Endometrium (tissue), 2 donors: Measurements from ENCODE around the gene CUBN.

Experiments
- FAIRE-seq: peaks from 2 replicates; lab custom pipeline; 2012; peaks lifted over from hg19 to GRCh38; lab: Jason Lieb, UNC
- donor health status: control.
- donor health status: control.

Gene CUBN

GRCh38 chr10:16987976-16988610, 141.5 kb downstream of the CUBN start:
- no peak for FAIRE-seq

DNA sequence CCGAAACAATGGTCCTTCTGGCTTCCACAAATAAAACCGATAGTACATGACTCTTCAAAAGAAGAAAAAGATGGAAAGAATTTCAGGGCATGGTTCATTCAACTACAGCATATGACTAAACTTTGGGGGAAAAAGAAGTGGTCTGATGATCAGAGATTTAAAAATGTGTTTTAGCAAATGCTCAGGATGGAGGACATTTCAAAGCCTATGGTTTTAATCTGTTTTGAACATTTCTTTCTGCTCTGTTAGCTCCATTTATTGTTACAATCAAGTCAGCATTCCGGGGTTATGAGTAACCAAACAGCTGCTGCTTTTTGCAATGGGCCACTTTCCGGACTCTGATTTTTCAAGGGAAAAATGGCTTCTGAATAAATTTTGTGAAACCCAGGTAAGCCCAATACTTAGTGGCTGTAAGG, 142.4 kb downstream of the CUBN start:
- FAIRE-seq: peak; percentile 68

DNA sequence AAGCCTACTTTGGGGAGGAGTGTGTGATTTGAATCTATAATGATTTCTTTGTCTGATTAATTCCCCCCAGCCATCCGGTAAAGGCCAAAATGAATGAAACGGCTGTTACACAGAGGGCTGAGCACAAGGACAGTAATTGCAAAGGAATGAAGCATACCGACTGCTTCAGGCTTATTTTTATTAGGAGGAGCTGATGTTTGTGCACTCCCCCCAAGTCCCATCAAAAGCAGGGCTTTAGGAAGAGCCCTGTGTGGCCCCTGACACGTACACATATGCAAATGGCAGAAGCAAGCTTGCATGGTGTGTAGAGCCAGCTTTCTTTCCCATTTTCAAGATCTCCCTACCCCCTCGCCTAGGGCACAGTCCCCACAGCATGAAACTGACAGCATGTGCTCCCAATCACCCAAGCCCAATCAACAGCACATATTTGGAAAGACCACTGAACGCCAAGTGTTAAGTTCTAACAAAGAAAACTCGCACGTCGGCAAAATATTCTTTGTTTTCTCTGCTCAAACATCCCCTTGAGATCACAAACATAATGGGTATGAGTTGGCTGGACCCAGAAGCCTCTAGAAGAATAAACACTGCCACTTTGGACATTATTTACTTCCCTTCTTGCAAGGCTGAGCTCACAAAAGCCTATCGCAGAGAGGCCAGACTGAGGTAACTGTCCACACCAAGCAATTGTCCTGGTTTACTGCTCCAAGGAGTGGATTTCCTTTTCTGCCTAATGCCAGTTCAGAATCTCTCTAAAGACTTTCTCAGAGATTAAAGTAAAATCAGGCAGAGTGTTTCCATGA, 143.0 kb downstream of the CUBN start:
- peak; percentile 48 for FAIRE-seq

GRCh38 chr10:16986082-16986405, 143.6 kb downstream of the CUBN start:
- FAIRE-seq: no peak

DNA sequence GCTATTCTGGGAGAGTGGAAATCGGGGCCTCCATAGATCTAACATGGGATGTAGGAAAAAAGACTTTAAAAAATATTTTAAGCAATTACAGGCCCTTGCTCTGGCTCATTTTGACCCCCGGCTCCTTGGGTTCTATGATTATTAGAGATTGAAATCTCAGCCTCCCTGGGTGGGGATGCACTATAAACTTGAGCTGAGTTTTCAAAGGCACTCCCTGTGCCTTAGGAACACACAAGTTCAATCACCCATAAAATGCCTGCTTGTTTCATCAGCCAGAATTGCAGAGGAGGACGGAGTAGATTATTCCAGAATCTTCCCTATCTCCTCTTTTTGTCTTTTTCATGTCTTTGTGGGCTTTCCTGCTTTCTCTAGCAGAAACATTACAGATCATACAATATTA, 145.4 kb downstream of the CUBN start:
- no peak for FAIRE-seq

DNA sequence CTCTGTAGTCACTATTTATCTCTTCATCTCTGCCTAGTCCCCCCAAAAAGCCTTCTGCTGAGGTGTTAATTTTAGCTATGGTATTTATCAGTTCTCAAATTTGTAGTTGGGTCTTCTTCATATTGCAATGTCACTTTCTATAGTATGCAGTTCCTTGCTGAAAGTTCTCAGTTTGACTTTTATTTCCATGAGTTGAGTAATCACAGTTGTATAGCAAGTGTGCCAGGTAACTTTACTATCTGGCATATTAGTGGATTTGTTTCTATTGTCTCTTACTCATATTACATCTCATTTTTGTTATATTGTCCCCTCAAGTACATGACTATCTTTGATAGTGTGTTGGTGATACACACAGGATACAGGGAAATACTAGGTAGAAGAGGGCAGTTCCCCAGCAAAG, 152.8 kb downstream of the CUBN start:
- no peak for FAIRE-seq

- FAIRE-seq: no peak
Observed at GRCh38 chr10:16975188-16975587, 154.4 kb downstream of the CUBN start.

DNA sequence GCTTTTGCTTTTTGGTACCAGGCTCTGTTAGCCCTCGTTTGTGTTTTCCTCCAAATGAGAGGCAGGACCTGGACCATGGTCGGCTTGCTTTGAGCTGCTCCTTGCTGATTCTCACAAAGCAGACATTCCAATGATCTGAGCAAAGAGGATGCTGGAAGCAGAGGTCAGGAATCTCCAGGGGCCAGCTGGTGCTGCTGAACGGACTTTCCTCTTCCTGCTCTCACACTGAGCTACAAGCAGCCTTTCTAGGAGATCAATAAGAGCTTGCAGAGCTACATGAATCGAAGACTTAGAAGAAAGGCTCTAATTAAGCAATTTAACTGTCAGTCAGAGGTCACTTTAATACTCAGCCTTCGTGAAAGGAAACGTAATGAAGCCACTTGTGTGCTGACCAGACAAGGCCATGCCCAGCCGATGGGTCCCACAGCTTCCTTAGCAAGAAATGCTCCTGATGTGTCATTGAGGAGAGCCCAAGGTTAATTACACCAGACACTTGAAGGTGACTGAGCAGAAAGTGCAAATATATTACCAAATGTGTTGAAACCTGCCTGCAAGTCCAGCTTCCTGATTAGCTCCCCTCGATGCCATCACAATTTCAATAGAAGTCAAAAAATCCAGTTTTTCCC, 161.1 kb downstream of the CUBN start:
- FAIRE-seq: no peak

- peak; percentile 12 for FAIRE-seq
Observed at GRCh38 chr10:16967866-16968415, 161.7 kb downstream of the CUBN start.

DNA sequence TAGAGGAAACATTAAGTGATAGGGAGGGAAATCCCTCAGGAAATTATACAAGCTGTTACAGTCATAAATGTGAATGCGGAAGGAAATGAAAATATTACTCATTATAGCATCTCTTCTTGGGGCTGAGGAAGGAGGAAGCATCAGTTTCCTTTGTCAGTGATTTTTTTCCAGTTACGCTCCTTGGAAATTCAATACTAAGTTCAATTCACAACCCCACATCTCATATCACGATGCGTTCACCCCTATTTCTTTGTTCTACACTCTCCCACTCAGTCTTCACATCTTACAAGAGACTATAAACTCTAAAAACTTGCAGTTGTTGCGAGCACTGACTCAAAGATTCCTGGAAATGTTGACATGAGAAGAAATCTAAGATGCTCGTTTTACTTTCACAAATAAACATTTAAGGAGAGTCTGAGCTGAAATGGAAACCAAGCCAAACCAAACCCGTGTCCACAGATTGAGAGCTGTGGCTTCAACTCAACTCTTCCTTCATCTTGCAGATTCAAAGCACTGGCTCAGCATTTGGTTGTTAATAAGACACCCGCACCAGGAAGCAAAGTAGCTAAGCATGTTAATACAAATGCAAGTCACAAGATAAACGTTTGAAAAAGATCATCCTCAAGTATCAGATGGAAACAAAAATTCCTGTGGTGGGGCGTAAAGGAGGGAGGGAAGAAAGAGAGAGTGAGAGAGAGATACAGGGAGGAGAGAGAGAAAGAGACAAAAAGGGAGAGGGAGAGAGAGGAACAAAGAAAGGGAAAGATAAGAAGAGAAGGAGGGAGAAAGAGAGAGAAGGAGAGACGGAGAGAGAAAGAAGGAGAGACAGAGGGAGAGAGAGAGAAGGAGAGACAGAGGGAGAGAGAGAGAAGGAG, 162.4 kb downstream of the CUBN start:
- FAIRE-seq: peak; percentile 26

- no peak for FAIRE-seq
Observed at GRCh38 chr10:16965740-16966447, 163.7 kb downstream of the CUBN start.

DNA sequence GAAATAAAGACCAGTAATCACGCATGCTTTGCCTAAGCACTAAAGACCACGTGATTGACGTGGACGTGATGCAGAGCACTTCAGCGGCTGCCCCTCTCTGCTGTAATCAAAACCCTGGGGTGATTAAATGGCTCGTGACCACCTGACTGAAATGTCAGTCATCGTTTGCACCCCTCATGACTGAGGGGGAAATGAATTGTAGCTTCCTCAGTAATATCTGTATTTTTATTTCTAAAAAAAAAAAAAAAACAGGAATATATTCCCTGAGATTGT, 164.3 kb downstream of the CUBN start:
- no peak for FAIRE-seq

- no peak for FAIRE-seq
Observed at GRCh38 chr10:16964576-16965343, 164.9 kb downstream of the CUBN start.

DNA sequence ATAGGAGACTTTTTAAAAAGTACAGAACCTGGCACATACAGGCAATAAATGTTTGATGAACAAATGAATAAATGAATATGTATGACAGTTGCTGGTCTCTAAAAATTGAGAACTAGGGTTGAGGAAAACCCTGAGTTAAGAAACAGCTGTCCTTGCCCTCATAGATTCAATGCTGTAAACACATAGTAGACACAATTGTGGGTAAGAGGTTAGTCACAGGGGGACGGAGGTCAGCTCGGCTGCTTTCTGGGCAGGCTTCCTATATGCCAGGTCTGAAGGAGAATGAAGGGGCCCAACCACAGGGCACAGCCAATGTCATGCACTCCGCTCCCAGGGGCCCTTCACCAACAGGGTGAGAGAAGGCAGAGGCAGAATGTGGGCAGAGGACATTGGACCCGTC, 169.1 kb downstream of the CUBN start:
- FAIRE-seq: no peak

DNA sequence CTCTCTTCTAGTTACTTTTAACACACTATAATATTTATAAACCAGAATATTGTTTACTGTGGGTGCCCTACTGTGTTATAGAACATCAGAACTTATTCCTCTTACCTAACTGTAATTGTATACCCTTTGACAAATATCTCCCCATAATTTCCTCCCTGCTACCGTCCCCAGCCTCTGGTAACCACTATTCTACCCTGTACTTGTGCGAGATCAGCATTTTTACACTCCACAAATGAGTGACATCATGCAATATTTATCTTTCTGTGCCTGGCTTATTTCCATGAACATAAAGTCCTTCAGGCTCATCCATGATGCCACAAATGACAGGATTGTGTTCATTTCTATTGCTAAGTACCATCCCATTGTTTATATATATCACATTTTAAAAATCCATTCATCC, 172.6 kb downstream of the CUBN start:
- FAIRE-seq: no peak

- FAIRE-seq: no peak
Observed at GRCh38 chr10:16954280-16955030, 175.2 kb downstream of the CUBN start.

DNA sequence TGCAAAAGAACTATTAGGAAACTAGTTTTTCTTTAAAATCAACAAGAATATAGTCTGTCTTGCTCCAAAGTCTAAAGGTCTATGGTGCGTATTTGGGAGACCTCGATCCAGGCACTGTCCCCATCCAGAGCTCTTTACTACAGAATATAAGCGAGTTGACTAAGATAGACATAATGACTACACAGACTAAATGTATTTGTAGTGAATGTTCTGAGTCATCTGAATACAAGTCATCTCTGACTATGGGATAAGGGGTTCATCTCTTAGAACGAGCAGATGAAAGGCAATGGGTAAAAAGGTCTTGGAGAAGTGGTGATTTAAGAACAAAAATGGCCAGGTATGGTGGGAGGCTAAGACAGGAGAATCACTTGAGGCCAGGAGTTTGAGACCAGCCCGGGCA, 176.3 kb downstream of the CUBN start:
- no peak for FAIRE-seq

GRCh38 chr10:16952610-16953009, 177.0 kb downstream of the CUBN start:
- FAIRE-seq: no peak

- no peak for FAIRE-seq
Observed at GRCh38 chr10:16952080-16952479, 177.5 kb downstream of the CUBN start.
